SW 1271 (cell line): ENCODE measurements around the gene PELI3.
A peak's percentile ranks its signal among the peaks of the same experiment; 100 is the strongest.

Source experiments
- DNase-seq, 2 experiments: peaks; one replicate each; lab custom pipeline; 2025; lab: John Stamatoyannopoulos, UW

PELI3 gene

DNA sequence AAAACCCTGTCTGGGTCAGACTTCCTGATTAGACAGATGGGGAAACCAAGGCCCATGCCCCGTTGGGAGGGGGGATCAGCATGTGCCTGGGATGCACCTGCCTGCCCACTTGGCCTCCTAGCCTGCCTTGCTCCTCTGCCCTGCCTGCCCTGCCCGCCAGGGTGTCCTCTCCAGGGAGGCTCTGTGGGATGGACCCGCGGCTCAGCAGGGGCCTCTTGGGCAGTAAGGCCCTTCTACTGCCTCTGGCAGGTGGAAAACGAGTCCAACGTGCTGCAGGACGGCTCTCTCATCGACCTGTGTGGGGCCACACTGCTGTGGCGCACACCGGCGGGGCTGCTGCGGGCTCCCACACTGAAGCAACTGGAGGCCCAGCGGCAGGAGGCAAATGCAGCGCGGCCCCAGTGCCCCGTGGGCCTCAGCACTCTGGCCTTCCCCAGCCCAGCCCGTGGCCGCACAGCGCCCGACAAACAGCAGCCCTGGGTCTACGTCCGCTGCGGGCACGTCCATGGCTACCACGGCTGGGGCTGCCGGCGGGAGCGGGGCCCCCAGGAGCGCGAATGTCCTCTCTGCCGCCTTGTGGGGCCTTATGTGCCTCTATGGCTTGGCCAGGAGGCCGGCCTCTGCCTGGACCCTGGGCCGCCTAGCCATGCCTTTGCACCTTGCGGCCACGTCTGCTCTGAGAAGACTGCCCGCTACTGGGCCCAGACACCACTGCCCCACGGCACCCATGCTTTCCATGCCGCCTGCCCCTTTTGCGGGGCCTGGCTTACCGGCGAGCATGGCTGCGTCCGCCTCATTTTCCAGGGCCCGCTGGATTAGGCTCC lies 8.9 kb downstream of the PELI3 start:
- no peak for DNase-seq

- no peak for DNase-seq
Observed at GRCh38 chr11:66476173-66476840, 9.6 kb downstream of the PELI3 start.

GRCh38 chr11:66476841-66477251 lies 10.1 kb downstream of the PELI3 start:
- DNase-seq = no peak

- no peak for DNase-seq
Observed at GRCh38 chr11:66477263-66478201, 10.8 kb downstream of the PELI3 start.

DNA sequence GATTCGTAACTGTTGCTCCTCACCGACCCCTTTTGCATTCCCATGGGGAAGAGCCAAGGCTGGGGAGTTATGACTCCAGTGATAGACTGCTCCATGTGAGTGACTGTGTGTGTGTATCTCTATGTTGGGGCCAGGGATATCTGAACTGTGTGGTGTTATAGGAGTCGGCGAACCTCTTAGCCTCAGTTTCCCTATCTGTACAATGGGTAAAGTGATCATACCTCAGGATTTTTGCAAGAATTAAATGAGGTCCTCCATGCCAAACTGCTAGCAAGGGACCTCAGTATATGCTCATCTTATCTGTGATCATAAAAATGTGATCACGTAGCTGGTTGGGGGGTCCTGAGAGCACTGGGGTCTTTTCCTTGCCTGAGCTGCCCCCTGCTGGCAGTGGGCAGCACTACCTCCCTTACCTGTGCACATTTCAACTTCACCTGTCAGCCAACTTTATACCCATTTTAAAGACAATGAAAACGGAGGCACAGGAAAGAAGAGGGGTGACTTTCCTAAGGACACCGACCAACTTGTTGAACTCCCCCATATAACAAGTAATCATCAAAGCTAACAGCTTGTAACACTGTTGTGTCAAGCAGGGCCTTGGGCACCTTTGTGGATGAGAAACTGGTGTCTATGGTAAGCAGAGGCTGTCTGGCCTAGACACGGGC lies 12.2 kb downstream of the PELI3 start:
- no peak for DNase-seq

GRCh38 chr11:66479394-66480116 lies 12.8 kb downstream of the PELI3 start:
- DNase-seq = peak in 1 of 2 experiments; percentile 82

GRCh38 chr11:66480117-66480938 lies 13.6 kb downstream of the PELI3 start, which contains the start of gene DPP3:
TSS of gene DPP3 (plus strand) at chr11:66480434. CDS start at chr11:66482201, 1,767 bp downstream.
- DNase-seq = peak; percentile 85 to 95

- no peak for DNase-seq
Observed at GRCh38 chr11:66484806-66485380, 18.2 kb downstream of the PELI3 start.

- DNase-seq = no peak
Observed at GRCh38 chr11:66488957-66489356, 22.3 kb downstream of the PELI3 start.

DNA sequence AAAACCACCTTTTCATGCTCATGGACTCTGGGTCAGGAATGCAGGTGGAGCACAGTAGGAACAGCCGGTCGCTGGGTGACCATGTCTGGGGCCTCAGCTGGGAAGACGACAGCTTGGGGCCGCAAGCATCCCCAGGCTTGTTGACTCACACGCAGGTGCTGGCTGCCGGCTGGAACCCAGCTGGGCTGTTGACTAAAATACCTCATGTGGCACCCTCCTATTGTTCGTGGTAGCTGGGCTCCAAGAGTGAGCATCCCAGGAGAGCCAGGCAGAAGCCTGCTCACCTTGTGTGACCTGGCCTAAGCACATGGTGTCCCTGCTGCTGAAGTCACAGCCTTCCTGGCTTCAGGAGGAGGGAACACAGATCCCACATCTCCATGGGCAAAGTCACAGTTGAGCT lies 22.9 kb downstream of the PELI3 start:
- DNase-seq = no peak

DNA sequence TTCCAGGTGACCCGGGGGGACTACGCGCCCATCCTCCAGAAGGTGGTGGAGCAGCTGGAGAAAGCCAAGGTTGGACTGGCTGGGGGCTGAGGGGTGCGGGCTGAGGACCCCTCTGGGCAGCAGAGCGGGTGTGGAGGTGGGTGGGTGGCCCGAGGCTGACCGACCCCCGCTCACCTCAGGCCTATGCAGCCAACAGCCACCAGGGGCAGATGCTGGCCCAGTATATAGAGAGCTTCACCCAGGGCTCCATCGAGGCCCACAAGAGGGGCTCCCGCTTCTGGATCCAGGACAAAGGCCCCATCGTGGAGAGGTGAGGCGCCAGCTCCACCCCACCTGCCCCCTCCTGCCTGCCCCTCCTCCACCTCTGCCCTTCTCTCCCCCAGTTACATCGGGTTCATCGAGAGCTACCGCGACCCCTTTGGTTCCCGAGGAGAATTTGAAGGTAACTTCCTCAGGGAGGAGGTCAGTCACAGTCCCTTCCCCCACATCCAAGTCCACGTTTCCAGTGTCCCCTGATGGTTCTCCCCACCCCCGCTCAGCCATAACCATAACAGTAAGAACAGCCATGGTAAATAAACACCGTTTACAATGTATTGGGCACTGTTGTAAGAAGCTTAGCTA lies 24.7 kb downstream of the PELI3 start:
- no peak for DNase-seq

- no peak for DNase-seq
Observed at GRCh38 chr11:66492161-66492865, 25.6 kb downstream of the PELI3 start.

GRCh38 chr11:66493130-66493529 lies 26.4 kb downstream of the PELI3 start:
- DNase-seq = no peak

DNA sequence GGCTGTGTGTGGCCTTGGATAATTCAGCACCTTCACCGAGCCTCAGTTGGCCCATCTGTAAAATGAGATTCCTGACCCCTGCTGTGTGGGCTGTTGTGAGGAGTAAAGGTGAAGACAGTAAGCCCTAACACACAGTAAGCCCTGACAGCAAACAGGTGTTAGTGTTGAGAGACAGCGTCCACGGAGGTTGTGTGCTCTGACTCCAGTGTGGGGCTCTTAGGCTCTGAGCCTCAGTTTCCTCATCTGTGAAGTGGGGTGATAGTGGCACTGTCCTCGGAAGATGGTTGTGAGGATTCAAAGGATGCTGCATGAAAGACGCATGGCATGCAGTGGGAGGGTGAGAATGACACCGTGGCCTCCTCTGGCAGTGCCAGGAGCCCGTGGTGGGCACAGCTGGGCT lies 27.8 kb downstream of the PELI3 start:
- DNase-seq = no peak

GRCh38 chr11:66494935-66495334 lies 28.2 kb downstream of the PELI3 start:
- no peak for DNase-seq

- DNase-seq = no peak
Observed at GRCh38 chr11:66495401-66495854, 28.7 kb downstream of the PELI3 start.

DNA sequence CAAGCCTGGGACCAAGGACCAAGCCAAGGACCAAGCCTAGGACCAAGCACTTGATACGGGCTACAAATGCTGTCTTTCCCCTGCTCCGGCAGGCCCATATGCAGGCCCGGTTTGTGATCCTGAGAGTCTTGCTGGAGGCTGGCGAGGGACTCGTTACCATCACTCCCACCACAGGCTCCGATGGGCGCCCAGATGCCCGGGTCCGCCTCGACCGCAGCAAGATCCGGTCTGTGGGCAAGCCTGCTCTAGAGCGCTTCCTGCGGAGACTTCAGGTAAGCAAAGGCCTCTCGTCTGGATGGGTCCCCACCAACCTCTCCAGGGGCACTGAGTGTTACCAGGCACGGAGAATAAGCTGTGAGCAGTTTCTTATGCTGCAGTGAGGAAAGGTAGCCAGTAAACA lies 30.5 kb downstream of the PELI3 start:
- no peak for DNase-seq

GRCh38 chr11:66498506-66498905 lies 31.8 kb downstream of the PELI3 start:
- no peak for DNase-seq
